Ishikawa (cell line): Measurements from ENCODE around the gene TMEM108.

Source experiments
- TAF1 ChIP-seq: IDR thresholded peaks from 2 replicates; pipeline ENCODE4 v1.6.1; 2012; ENCODE audit warnings: low read depth, mild to moderate bottlenecking
- TCF12 ChIP-seq: IDR thresholded peaks from 2 replicates; pipeline ENCODE4 v1.6.1; 2012; ENCODE audit warnings: low read depth
- TEAD4 ChIP-seq: IDR thresholded peaks from 2 replicates; pipeline ENCODE4 v1.6.1; 2012

- TF ChIP-seq TCF12 (no peak), TAF1 (no peak), TEAD4 (no peak)
Observed at GRCh38 chr3:133130168-133130567, 92.0 kb downstream of the TMEM108 start.
